Right atrium auricular region (tissue), 2 donors: ENCODE measurements around the gene TNS1. TPM values are rescaled to one million over a fixed set of nuclear protein-coding genes. Genes with fewer than 3 reads are reported as not detected.

Experiments used
- DNase-seq: peaks from one replicate; pipeline ENCODE4 v3.0.0-alpha.2; 2019; ENCODE audit warnings: low spot score
- H3K27ac ChIP-seq, 2 donors: fragments of 200-600 bp; sonication (generic); 1 replicate in 1 of 2; 2 replicates in 1 of 2; pipeline ENCODE4 v1.5.1; 2016 to 2019
- H3K27me3 ChIP-seq, 2 donors: fragments of 200-600 bp; sonication (generic); one replicate each; pipeline versions ENCODE4 v1.5.1 to v1.6.0; 2017 to 2019
- H3K36me3 ChIP-seq: fragments of 200-600 bp; sonication (generic); one replicate; pipeline ENCODE4 v1.5.1; 2016
- H3K4me1 ChIP-seq, 2 donors: fragments of 200-600 bp; sonication (generic); one replicate each; pipeline versions ENCODE4 v1.5.1 to v1.6.0; 2017 to 2019
- H3K4me3 ChIP-seq, 2 donors: fragments of 200-600 bp; sonication (generic); 1 replicate in 1 of 2; 2 replicates in 1 of 2; pipeline ENCODE4 v1.5.1; 2017 to 2019; ENCODE audit warnings: mild to moderate bottlenecking in 1 of 2, moderate library complexity in 1 of 2
- H3K9me3 ChIP-seq, 2 donors: fragments of 200-600 bp; sonication (generic); one replicate each; pipeline ENCODE4 v1.5.1; 2019
- total RNA-seq, 2 donors: library from RNA; depleted of rRNA; stranded (reverse); fragments of >200 nt; gene quantifications; one replicate each; pipeline ENCODE4 v1.1.0, GENCODE V29; 2016
- TF ChIP-seq, protein P1 (sequence below), 2 donors: fragments of 200-600 bp; sonication (generic); IDR thresholded peaks; one replicate each; pipeline ENCODE4 v1.5.1; 2019; ENCODE audit warnings: antibody characterized with exemption in 2 of 2

Gene TNS1
- total RNA-seq, 2 donors from 2014 or later = 393 to 720 TPM

GRCh38 chr2:217909156-217909820 is 93.5 kb downstream of the TNS1 start:
- Histone ChIP-seq H3K9me3 (no peaks in the 10 kb centered on the region), H3K36me3 (peaks cover 24% of the 10 kb centered on the region), H3K27me3 (no peaks in the 10 kb centered on the region), H3K4me1 (peaks cover 0 to 100% of the 10 kb centered on the region in 2 donors), H3K27ac (peak overlapping the region; percentile 96 to 99), H3K4me3 (no peak overlapping the region)
- no peak for DNase-seq
- TF ChIP-seq, protein P1, sequence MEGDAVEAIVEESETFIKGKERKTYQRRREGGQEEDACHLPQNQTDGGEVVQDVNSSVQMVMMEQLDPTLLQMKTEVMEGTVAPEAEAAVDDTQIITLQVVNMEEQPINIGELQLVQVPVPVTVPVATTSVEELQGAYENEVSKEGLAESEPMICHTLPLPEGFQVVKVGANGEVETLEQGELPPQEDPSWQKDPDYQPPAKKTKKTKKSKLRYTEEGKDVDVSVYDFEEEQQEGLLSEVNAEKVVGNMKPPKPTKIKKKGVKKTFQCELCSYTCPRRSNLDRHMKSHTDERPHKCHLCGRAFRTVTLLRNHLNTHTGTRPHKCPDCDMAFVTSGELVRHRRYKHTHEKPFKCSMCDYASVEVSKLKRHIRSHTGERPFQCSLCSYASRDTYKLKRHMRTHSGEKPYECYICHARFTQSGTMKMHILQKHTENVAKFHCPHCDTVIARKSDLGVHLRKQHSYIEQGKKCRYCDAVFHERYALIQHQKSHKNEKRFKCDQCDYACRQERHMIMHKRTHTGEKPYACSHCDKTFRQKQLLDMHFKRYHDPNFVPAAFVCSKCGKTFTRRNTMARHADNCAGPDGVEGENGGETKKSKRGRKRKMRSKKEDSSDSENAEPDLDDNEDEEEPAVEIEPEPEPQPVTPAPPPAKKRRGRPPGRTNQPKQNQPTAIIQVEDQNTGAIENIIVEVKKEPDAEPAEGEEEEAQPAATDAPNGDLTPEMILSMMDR (IDR thresholded peaks at IDR 0.05) = no peak

DNA sequence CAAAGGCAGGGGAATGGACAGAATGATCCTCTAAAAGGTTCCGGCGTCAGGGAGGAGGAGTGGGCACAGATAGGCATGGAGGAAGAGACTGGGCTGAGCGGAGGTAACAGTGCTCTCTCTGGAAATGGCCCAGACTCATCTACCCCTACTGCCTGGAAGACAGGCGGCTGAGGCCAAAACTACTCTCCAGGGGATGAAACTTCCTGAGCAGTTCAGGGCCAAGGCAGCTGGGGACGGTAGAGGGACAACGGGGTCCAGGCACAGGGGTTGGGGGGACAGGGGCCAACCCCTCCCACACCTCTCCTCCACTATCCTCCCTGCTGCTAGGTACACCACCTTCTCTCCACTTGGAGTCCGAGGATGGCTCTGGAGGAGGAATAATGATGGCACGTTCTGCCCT is 94.3 kb downstream of the TNS1 start:
- Histone ChIP-seq H3K4me1 (peaks cover 0 to 100% of the 10 kb centered on the region in 2 donors), H3K27me3 (no peaks in the 10 kb centered on the region), H3K4me3 (no peak overlapping the region), H3K9me3 (no peaks in the 10 kb centered on the region), H3K27ac (peak overlapping the region; percentile 96 to 99), H3K36me3 (peaks cover 24% of the 10 kb centered on the region)
- TF ChIP-seq, protein P1 (IDR thresholded peaks at IDR 0.05) = no peak
- DNase-seq = no peak

- Histone ChIP-seq H3K27me3 (no peaks in the 10 kb centered on the region), H3K27ac (peak overlapping the region; percentile 96 to 99), H3K4me3 (no peak overlapping the region), H3K4me1 (peaks cover 0 to 100% of the 10 kb centered on the region in 2 donors), H3K9me3 (no peaks in the 10 kb centered on the region), H3K36me3 (peaks cover 24% of the 10 kb centered on the region)
- TF ChIP-seq, protein P1 (IDR thresholded peaks at IDR 0.05) = no peak
- DNase-seq = no peak
Measured at GRCh38 chr2:217907266-217907665, 95.5 kb downstream of the TNS1 start.

GRCh38 chr2:217906798-217907197 is 96.0 kb downstream of the TNS1 start:
- Histone ChIP-seq H3K36me3 (peaks cover 24% of the 10 kb centered on the region), H3K4me3 (no peak overlapping the region), H3K4me1 (peaks cover 0 to 100% of the 10 kb centered on the region in 2 donors), H3K27ac (peak overlapping the region; percentile 96 to 99), H3K9me3 (no peaks in the 10 kb centered on the region), H3K27me3 (no peaks in the 10 kb centered on the region)
- TF ChIP-seq, protein P1 (IDR thresholded peaks at IDR 0.05) = no peak
- no peak for DNase-seq

- TF ChIP-seq, protein P1 (IDR thresholded peaks at IDR 0.05) = no peak
- Histone ChIP-seq H3K27me3 (no peaks in the 10 kb centered on the region), H3K27ac (peak overlapping the region; percentile 96 to 99), H3K36me3 (peaks cover 32% of the 10 kb centered on the region), H3K4me3 (no peak overlapping the region), H3K9me3 (no peaks in the 10 kb centered on the region), H3K4me1 (peaks cover 0 to 100% of the 10 kb centered on the region in 2 donors)
- no peak for DNase-seq
Measured at GRCh38 chr2:217905896-217906295, 96.9 kb downstream of the TNS1 start.

DNA sequence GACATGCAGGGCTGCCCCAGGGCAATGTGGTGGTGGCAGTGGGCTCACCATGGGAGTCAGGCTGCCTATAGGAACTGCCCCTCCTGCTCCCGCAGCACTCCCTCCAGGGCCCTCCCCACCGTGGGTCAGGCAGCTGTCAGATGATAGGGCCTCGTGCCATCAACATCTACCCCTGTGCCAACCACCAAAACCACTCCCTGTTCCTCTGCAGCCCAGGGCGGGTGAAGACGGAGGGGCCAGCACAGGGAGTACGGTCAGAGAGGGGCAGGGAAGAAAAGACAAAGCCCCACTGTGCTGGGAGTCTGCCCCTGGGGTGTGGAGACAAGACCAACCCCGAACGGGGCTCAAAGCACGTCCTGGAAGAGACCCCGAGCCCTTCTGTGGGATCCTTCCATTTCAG is 97.4 kb downstream of the TNS1 start:
- H3K4me1 ChIP-seq = peaks cover 0 to 100% of the 10 kb centered on the region in 2 donors
- no peaks in the 10 kb centered on the region for H3K9me3 ChIP-seq
- no peak for DNase-seq
- TF ChIP-seq, protein P1 (IDR thresholded peaks at IDR 0.05) = no peak
- H3K27ac ChIP-seq = peak overlapping the region; percentile 96 to 99
- H3K4me3 ChIP-seq = peak overlapping the region in 1 of 2 donors; percentile 25
- no peaks in the 10 kb centered on the region for H3K27me3 ChIP-seq
- peaks cover 37% of the 10 kb centered on the region for H3K36me3 ChIP-seq
